Measurements from ENCODE around the gene MICALL2.
"Not testable (repeated sequence)": the region's sequence is repeated elsewhere in the genome, so short reads cannot be mapped to it uniquely, and the experiment has no call there.

MICALL2 gene

GRCh38 chr7:1447551-1448244 lies 11.6 kb downstream of the MICALL2 start:
- no peak for DNase-seq (ENCODE audit: low read depth)

GRCh38 chr7:1447112-1447511 lies 12.2 kb downstream of the MICALL2 start:
- DNase-seq (ENCODE audit: low read depth): no peak

GRCh38 chr7:1446620-1447032 lies 12.6 kb downstream of the MICALL2 start:
- DNase-seq (ENCODE audit: low read depth): no peak

GRCh38 chr7:1446026-1446425 lies 13.2 kb downstream of the MICALL2 start:
- DNase-seq (ENCODE audit: low read depth): not testable (repeated sequence)

- no peak for DNase-seq (ENCODE audit: low read depth)
Observed at GRCh38 chr7:1445341-1445740, 13.9 kb downstream of the MICALL2 start.

- no peak for DNase-seq (ENCODE audit: low read depth)
Observed at GRCh38 chr7:1444925-1445322, 14.3 kb downstream of the MICALL2 start.

- no peak for DNase-seq (ENCODE audit: low read depth)
Observed at GRCh38 chr7:1444214-1444924, 14.9 kb downstream of the MICALL2 start.

GRCh38 chr7:1443587-1444200 lies 15.6 kb downstream of the MICALL2 start:
- not testable (repeated sequence) for DNase-seq (ENCODE audit: low read depth)

- DNase-seq (ENCODE audit: low read depth): no peak
Observed at GRCh38 chr7:1442355-1443124, 16.7 kb downstream of the MICALL2 start.

GRCh38 chr7:1441615-1442354 lies 17.5 kb downstream of the MICALL2 start:
- no peak for DNase-seq (ENCODE audit: low read depth)

GRCh38 chr7:1440620-1441019 lies 18.6 kb downstream of the MICALL2 start:
- no peak for DNase-seq (ENCODE audit: low read depth)

- DNase-seq (ENCODE audit: low read depth): no peak
Observed at GRCh38 chr7:1439373-1440363, 19.6 kb downstream of the MICALL2 start.

GRCh38 chr7:1438821-1439220 lies 20.4 kb downstream of the MICALL2 start:
- DNase-seq (ENCODE audit: low read depth): no peak

GRCh38 chr7:1438208-1438607 lies 21.1 kb downstream of the MICALL2 start:
- no peak for DNase-seq (ENCODE audit: low read depth)

GRCh38 chr7:1437155-1437880 lies 22.0 kb downstream of the MICALL2 start:
- no peak for DNase-seq (ENCODE audit: low read depth)

- no peak for DNase-seq (ENCODE audit: low read depth)
Observed at GRCh38 chr7:1436608-1437007, 22.7 kb downstream of the MICALL2 start.

GRCh38 chr7:1434891-1435670 lies 24.2 kb downstream of the MICALL2 start:
- no peak for DNase-seq (ENCODE audit: low read depth)

- no peak for DNase-seq (ENCODE audit: low read depth)
Observed at GRCh38 chr7:1434165-1434718, 25.0 kb downstream of the MICALL2 start.

Measured in activated T-cell treated with anti-CD3 and anti-CD28 coated beads for 48 hours (primary cell).